IMR-90 (cell line): ENCODE results near the gene MSLN. TPM values are rescaled to one million over a fixed set of nuclear protein-coding genes. Genes with fewer than 3 reads are reported as not detected.

Source experiments
- ATAC-seq: fragments of 200-7000 bp; cut with Tn5 transposase; 2 replicates; pipeline ENCODE4 v1.9.1; 2020; ENCODE audit warnings: low read depth, mild to moderate bottlenecking, moderate library complexity
- BruUV-seq: library from RNA; stranded (reverse); fragments of 400-500 nt; replicated peaks from 2 replicates; lab custom pipeline; 2021; lab: Mats Ljungman, UMichigan
- CTCF ChIA-PET: fragments of 300-600 bp; formaldehyde crosslinking; extraction: SDS; loops from one replicate; lab custom pipeline; 2021; ENCODE audit warnings: antibody characterized with exemption; lab: Yijun Ruan, JAX
- POLR2A ChIA-PET: fragments of 300-600 bp; sonication (Branson Sonifier 250); formaldehyde crosslinking; loops from one replicate; lab custom pipeline; 2022; ENCODE audit warnings: antibody characterized with exemption; ENCODE audit not compliant: unreplicated experiment; lab: Charles Lee
- DNase-seq: peaks from one replicate; pipeline ENCODE4 v3.0.0; 2013
- H2AFZ ChIP-seq: replicated peaks from 2 replicates; pipeline ENCODE3; 2013; ENCODE audit warnings: low read length, mild to moderate bottlenecking; ENCODE audit not compliant: poor library complexity
- H2AK5ac ChIP-seq: 2 replicates; pipeline ENCODE4 v1.6.1; 2013; ENCODE audit warnings: low read depth, low read length, inconsistent platforms
- H2AK9ac ChIP-seq: replicated peaks from 2 replicates; pipeline ENCODE3; 2013; ENCODE audit warnings: mild to moderate bottlenecking, low read depth, low read length, moderate library complexity; ENCODE audit not compliant: poor library complexity
- H2BK120ac ChIP-seq: 2 replicates; pipeline ENCODE4 v1.6.1; 2013; ENCODE audit warnings: low read depth, low read length, inconsistent platforms
- H2BK15ac ChIP-seq: 3 replicates; pipeline ENCODE4 v1.6.1; 2013; ENCODE audit warnings: low read depth, low read length, inconsistent platforms
- H2BK20ac ChIP-seq: 2 replicates; pipeline ENCODE4 v1.6.1; 2013; ENCODE audit warnings: low read depth, mild to moderate bottlenecking, inconsistent platforms, low read length, moderate library complexity
- H2BK5ac ChIP-seq: 2 replicates; pipeline ENCODE4 v1.6.1; 2013; ENCODE audit warnings: mild to moderate bottlenecking, low read depth, low read length, inconsistent platforms; ENCODE audit not compliant: poor library complexity, severe bottlenecking
- H3K14ac ChIP-seq: replicated peaks from 2 replicates; pipeline ENCODE4 v1.6.1; 2013; ENCODE audit warnings: low read depth, low read length, inconsistent platforms
- H3K18ac ChIP-seq: 2 replicates; pipeline ENCODE4 v1.6.1; 2013; ENCODE audit warnings: low read depth, low read length, control low read depth
- H3K23ac ChIP-seq: 2 replicates; pipeline ENCODE4 v1.6.1; 2013; ENCODE audit warnings: low read depth, low read length, inconsistent platforms
- H3K27ac ChIP-seq: 2 replicates; pipeline ENCODE4 v1.5.1; 2013; ENCODE audit warnings: mild to moderate bottlenecking, control low read depth, low read length; ENCODE audit not compliant: insufficient read depth
- H3K27me3 ChIP-seq: 2 replicates; pipeline ENCODE4 v1.6.1; 2013; ENCODE audit warnings: low read length; ENCODE audit not compliant: control insufficient read depth, insufficient read depth
- H3K36me3 ChIP-seq: 2 replicates; pipeline ENCODE4 v1.6.1; 2013; ENCODE audit warnings: low read length, mixed read lengths; ENCODE audit not compliant: control insufficient read depth, insufficient read depth
- H3K4ac ChIP-seq: 2 replicates; pipeline ENCODE4 v1.6.1; 2013; ENCODE audit warnings: low read depth, low read length, inconsistent platforms
- H3K4me1 ChIP-seq: 2 replicates; pipeline ENCODE4 v1.6.1; 2013; ENCODE audit warnings: low read length, mixed read lengths; ENCODE audit not compliant: control insufficient read depth, insufficient read depth
- H3K4me2 ChIP-seq: 2 replicates; pipeline ENCODE4 v1.6.1; 2013; ENCODE audit warnings: low read depth, mild to moderate bottlenecking, control low read depth, low read length, moderate library complexity
- H3K4me3 ChIP-seq: 2 replicates; pipeline ENCODE4 v1.5.1; 2013; ENCODE audit warnings: low read depth, mild to moderate bottlenecking, control low read depth, low read length, moderate library complexity; ENCODE audit not compliant: insufficient read depth
- H3K56ac ChIP-seq: 2 replicates; pipeline ENCODE4 v1.6.1; 2013; ENCODE audit warnings: low read length, inconsistent platforms; ENCODE audit not compliant: insufficient read depth; ENCODE audit errors: extremely low read depth
- H3K79me1 ChIP-seq, 2 experiments: 2 replicates each; pipeline ENCODE4 v1.6.1; 2013; ENCODE audit warnings: low read length in 2 of 2, inconsistent platforms in 1 of 2, low read depth in 1 of 2
- H3K9ac ChIP-seq: 2 replicates; pipeline ENCODE4 v1.6.1; 2013; ENCODE audit warnings: low read depth, low read length, control low read depth
- H3K9me1 ChIP-seq: 2 replicates; pipeline ENCODE4 v1.6.1; 2013; ENCODE audit warnings: low read length, inconsistent platforms; ENCODE audit not compliant: insufficient read depth
- H3K9me3 ChIP-seq: 2 replicates; pipeline ENCODE4 v1.6.1; 2013; ENCODE audit warnings: low read length; ENCODE audit not compliant: control insufficient read depth, insufficient read depth
- H4K20me1 ChIP-seq: 2 replicates; pipeline ENCODE4 v1.6.1; 2013; ENCODE audit warnings: low read length, inconsistent platforms; ENCODE audit not compliant: insufficient read depth
- H4K5ac ChIP-seq: 2 replicates; pipeline ENCODE4 v1.6.1; 2013; ENCODE audit warnings: mild to moderate bottlenecking, low read depth, low read length, control low read depth
- H4K8ac ChIP-seq, 2 experiments: 2 replicates each; pipeline ENCODE4 v1.6.1; 2013; ENCODE audit warnings: low read depth in 2 of 2, low read length in 2 of 2, control low read depth in 1 of 2, inconsistent platforms in 1 of 2
- H4K91ac ChIP-seq: 2 replicates; pipeline ENCODE4 v1.6.1; 2013; ENCODE audit warnings: low read depth, low read length, inconsistent platforms; ENCODE audit not compliant: insufficient read depth
- BHLHE40 ChIP-seq: fragments of 150-350 bp; IDR thresholded peaks from 2 replicates; pipeline ENCODE4 v1.6.1; 2016; ENCODE audit warnings: mild to moderate bottlenecking, low read depth, low read length
- CEBPB ChIP-seq: IDR thresholded peaks from 2 replicates; pipeline ENCODE4 v1.6.1; 2012; ENCODE audit warnings: low read depth, low read length, improper control_type of control experiment
- CHD1 ChIP-seq: IDR thresholded peaks from 2 replicates; pipeline ENCODE4 v1.6.1; 2012; ENCODE audit warnings: low read depth, low read length, improper control_type of control experiment
- CTCF ChIP-seq: conservative IDR thresholded peaks from 2 replicates; pipeline ENCODE4 v1.5.1; 2012; ENCODE audit warnings: mild to moderate bottlenecking, low read depth, low read length, improper control_type of control experiment
- ELK1 ChIP-seq: fragments of 150-350 bp; IDR thresholded peaks from 2 replicates; pipeline ENCODE4 v1.6.1; 2016; ENCODE audit warnings: low read depth, mild to moderate bottlenecking, low read length, moderate library complexity, borderline replicate concordance
- FOS ChIP-seq: fragments of 150-350 bp; IDR thresholded peaks from 2 replicates; pipeline ENCODE4 v1.6.1; 2016; ENCODE audit warnings: low read depth, low read length
- MAFK ChIP-seq: IDR thresholded peaks from 2 replicates; pipeline ENCODE4 v1.6.1; 2012; ENCODE audit warnings: low read depth, low read length, improper control_type of control experiment
- MAZ ChIP-seq: IDR thresholded peaks from 2 replicates; pipeline ENCODE4 v1.6.1; 2012; ENCODE audit warnings: low read depth, mild to moderate bottlenecking, low read length, improper control_type of control experiment, moderate library complexity, borderline replicate concordance
- MXI1 ChIP-seq: IDR thresholded peaks from 2 replicates; pipeline ENCODE4 v1.6.1; 2012; ENCODE audit warnings: low read depth, mild to moderate bottlenecking, low read length, moderate library complexity, borderline replicate concordance
- NFE2L2 ChIP-seq: fragments of 150-350 bp; IDR thresholded peaks from 2 replicates; pipeline ENCODE4 v1.6.1; 2016; ENCODE audit warnings: low read depth, mild to moderate bottlenecking, low read length
- POLR2A ChIP-seq: IDR thresholded peaks from 2 replicates; pipeline ENCODE4 v1.6.1; 2012; ENCODE audit warnings: mild to moderate bottlenecking, low read depth, low read length
- RAD21 ChIP-seq: IDR thresholded peaks from 2 replicates; pipeline ENCODE4 v1.6.1; 2012; ENCODE audit warnings: low read length, improper control_type of control experiment
- RCOR1 ChIP-seq: IDR thresholded peaks from 2 replicates; pipeline ENCODE4 v1.6.1; 2012; ENCODE audit warnings: mild to moderate bottlenecking, low read length, improper control_type of control experiment; ENCODE audit not compliant: insufficient replicate concordance
- RFX5 ChIP-seq: IDR thresholded peaks from 2 replicates; pipeline ENCODE4 v1.8.0; 2012; ENCODE audit warnings: low read depth, mild to moderate bottlenecking, low read length, moderate library complexity
- SMC3 ChIP-seq: fragments of 150-350 bp; IDR thresholded peaks from 2 replicates; pipeline ENCODE4 v1.6.1; 2016; ENCODE audit warnings: low read depth, mild to moderate bottlenecking, antibody characterized with exemption, low read length, moderate library complexity
- USF2 ChIP-seq: fragments of 150-350 bp; IDR thresholded peaks from 2 replicates; pipeline ENCODE4 v1.6.1; 2017; ENCODE audit warnings: mild to moderate bottlenecking, antibody characterized with exemption, low read length, low read depth
- WGBS, 2 experiments: methylation state at CpG; one replicate each; pipeline versions ENCODE4 v1.1.5 to v1.1.7; 2013; ENCODE audit warnings: missing lambda C conversion rate in 2 of 2; ENCODE audit not compliant: insufficient read length in 1 of 2; ENCODE audit errors: extremely low coverage in 2 of 2; 5-methylcytosine and 5-hydroxymethylcytosine counted together
- dilution Hi-C: fragments of 300-500 bp; cut with HindIII; formaldehyde crosslinking; loops from one replicate; pipeline ENCODE4 v1.14.3; 2018; ENCODE audit warnings: low sequenced_read_pairs; ENCODE audit not compliant: unreplicated experiment
- in situ Hi-C: fragments of 300-500 bp; cut with MboI; formaldehyde crosslinking; loops from 3 replicates; pipeline ENCODE4 v1.14.3; 2019; ENCODE audit warnings: low sequenced_read_pairs, inconsistent platforms, mixed read lengths
- intact Hi-C: fragments of 100-400 bp; cut with micrococcal nuclease; formaldehyde crosslinking; loops from 2 replicates; pipeline ENCODE4 v1.10.0; 2022
- polyA plus RNA-seq, 3 experiments: library from polyadenylated mRNA; depleted of rRNA; stranded (reverse); fragments of >200 nt; gene quantifications; 2 replicates each; pipeline ENCODE4 v1.2.3, GENCODE V29; 2012; ENCODE audit warnings: low replicate concordance in 1 of 3
- total RNA-seq: library from RNA; depleted of rRNA; stranded (reverse); fragments of >200 nt; gene quantifications from 2 replicates; pipeline ENCODE4 v1.2.3, GENCODE V29; 2012

Gene MSLN
- total and polyA plus RNA-seq, 2 of the 4 experiments (the other 2 are of a cell fraction) = 0.14 TPM; not detected in 1

- in situ Hi-C loops = no loop called here
- no peaks in the 10 kb centered on the region for H3K79me1 ChIP-seq
- ATAC-seq = no peak
- no peak overlapping the region for H3K9ac ChIP-seq
- no peak overlapping the region for H2BK120ac ChIP-seq
- H3K56ac ChIP-seq = no peak overlapping the region
- H3K4ac ChIP-seq = no peak overlapping the region
- H3K27ac ChIP-seq = no peak overlapping the region
- CTCF ChIA-PET = no interaction called here
- no peak overlapping the region for H4K91ac ChIP-seq
- H4K5ac ChIP-seq = no peak overlapping the region
- H3K36me3 ChIP-seq = peaks cover 10% of the 10 kb centered on the region
- no peaks in the 10 kb centered on the region for H4K20me1 ChIP-seq
- POLR2A ChIA-PET = no interaction called here
- no peak overlapping the region for H3K14ac ChIP-seq
- DNase-seq = no peak
- peaks cover 10% of the 10 kb centered on the region; the same call in 1 of the 2 replicates for H3K27me3 ChIP-seq
- no peak overlapping the region for H2BK15ac ChIP-seq
- H3K9me3 ChIP-seq = no peaks in the 10 kb centered on the region
- H2BK20ac ChIP-seq = no peak overlapping the region
- H2AFZ ChIP-seq = no peak overlapping the region
- H3K4me2 ChIP-seq = no peak overlapping the region
- WGBS, 2 experiments = 95% methylated on average over 15 of the region's 33 CpGs; no CpG with 5 or more reads in 1 of the 2 experiments
- no peak overlapping the region for H3K23ac ChIP-seq
- H2BK5ac ChIP-seq = no peak overlapping the region
- no TSS peak for BruUV-seq
- TF ChIP-seq MXI1 (no peak), RAD21 (no peak), MAFK (no peak), RFX5 (no peak), FOS (no peak), POLR2A (no peak), ELK1 (no peak), BHLHE40 (no peak), RCOR1 (no peak), SMC3 (no peak), NFE2L2 (no peak), USF2 (no peak), MAZ (no peak), CEBPB (no peak), CHD1 (no peak), CTCF (no peak)
- intact Hi-C loops = no loop called here
- no peak overlapping the region for H2AK5ac ChIP-seq
- H4K8ac ChIP-seq = no peak overlapping the region
- H3K4me3 ChIP-seq = no peak overlapping the region
- H2AK9ac ChIP-seq = no peak overlapping the region
- H3K9me1 ChIP-seq = no peaks in the 10 kb centered on the region
- H3K18ac ChIP-seq = no peak overlapping the region
- dilution Hi-C loops = no loop called here
- H3K4me1 ChIP-seq = no peaks in the 10 kb centered on the region
These were observed 35.2 kb downstream of the MSLN start for GRCh38 chr16:795580-796229.
